Measurements from ENCODE around the gene EPN1.

Gene EPN1

DNA sequence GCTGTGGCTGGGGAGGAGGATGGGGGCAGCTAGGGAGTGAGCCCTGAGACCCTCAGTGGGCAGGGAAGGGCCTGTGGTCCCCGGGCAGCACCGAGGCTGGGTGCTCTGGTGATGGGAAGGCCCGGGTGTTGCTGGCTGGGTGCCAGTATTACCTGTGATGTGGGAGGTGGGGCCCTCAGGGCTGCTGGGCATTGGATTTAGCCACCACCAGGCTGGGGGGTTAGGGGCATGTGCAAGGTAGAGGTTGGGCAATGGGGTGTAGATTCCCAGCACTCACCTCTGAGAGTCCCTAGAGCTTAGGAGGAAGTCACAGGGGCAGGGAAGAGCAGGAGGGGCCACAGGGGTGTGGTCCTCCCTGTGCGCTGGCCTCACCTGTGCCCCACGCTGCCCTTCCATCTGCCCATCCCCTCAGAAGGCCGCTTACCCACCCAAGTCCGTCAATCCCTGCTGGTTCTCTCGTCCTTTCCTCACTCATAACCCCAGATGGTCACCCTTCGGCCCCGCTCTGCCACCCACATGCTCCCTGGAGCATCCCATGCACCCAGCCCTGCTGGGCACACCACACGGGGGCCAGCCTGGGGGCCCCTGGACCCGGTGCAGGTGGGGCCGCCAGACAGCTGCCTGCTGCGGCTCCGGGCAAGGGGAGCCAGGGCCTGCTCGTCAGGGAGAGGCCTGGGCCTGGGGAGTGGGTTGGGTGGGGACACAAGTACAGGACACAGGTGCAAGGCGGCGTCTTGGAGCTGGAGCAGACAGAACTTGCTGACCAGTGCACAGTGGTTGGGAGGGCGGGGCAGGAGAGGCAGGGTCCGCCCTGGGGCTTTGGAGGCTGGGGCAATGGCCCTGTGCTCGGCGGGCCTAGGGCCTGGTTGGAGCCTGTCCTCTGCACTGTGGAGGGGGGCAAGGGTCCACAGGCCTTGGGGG is 12.5 kb downstream of the EPN1 start:
- no peak for DNase-seq (ENCODE audit: low read depth in 2 of 2)
- no peak overlapping the region for H3K4me3 ChIP-seq (replicated peaks in 1 of 2; ENCODE audit: low read depth in 2 of 2, low read length in 2 of 2)
- TF ChIP-seq, protein P1, sequence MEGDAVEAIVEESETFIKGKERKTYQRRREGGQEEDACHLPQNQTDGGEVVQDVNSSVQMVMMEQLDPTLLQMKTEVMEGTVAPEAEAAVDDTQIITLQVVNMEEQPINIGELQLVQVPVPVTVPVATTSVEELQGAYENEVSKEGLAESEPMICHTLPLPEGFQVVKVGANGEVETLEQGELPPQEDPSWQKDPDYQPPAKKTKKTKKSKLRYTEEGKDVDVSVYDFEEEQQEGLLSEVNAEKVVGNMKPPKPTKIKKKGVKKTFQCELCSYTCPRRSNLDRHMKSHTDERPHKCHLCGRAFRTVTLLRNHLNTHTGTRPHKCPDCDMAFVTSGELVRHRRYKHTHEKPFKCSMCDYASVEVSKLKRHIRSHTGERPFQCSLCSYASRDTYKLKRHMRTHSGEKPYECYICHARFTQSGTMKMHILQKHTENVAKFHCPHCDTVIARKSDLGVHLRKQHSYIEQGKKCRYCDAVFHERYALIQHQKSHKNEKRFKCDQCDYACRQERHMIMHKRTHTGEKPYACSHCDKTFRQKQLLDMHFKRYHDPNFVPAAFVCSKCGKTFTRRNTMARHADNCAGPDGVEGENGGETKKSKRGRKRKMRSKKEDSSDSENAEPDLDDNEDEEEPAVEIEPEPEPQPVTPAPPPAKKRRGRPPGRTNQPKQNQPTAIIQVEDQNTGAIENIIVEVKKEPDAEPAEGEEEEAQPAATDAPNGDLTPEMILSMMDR (IDR thresholded peaks at IDR 0.05; ENCODE audit: low read depth, low read length) = no peak

DNA sequence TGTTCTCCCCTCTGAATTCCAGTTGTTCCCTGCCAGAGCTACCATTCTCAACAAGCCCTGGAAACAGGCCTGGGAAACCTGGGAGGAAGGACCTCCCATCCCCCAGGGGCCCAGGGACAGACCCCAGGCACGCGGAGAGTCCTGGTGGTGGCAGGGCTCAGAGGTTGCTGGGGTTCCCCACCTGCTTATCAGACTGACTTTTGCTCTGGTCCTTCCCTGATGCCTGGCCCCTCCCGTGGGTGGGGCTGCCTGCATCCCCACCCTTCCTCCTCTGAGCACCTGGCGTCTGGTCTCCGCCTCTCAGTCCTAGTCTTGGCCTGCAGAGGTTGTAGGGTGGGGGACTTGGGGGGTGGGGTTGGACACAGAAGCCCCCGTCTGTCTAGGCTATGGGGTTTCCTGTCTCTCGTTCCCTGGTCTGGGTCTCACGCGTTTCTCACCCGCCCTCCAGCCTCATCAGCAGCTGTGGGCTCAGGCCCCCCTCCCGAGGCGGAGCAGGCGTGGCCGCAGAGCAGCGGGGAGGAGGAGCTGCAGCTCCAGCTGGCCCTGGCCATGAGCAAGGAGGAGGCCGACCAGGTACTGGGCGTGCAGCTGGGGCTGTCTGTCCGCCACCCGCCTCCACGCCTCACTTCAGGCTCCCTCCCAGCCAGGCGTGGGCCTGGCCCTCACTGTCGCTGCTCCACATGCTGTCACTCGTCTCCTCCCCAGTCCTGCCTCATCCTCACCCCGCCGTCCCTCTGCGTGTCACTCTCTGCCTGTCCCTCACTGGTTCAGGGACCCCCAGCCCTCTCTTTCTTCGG is 13.6 kb downstream of the EPN1 start:
- TF ChIP-seq, protein P1 (IDR thresholded peaks at IDR 0.05; ENCODE audit: low read depth, low read length) = no peak
- DNase-seq (ENCODE audit: low read depth in 2 of 2) = no peak
- no peak overlapping the region for H3K4me3 ChIP-seq (replicated peaks in 1 of 2; ENCODE audit: low read depth in 2 of 2, low read length in 2 of 2)

DNA sequence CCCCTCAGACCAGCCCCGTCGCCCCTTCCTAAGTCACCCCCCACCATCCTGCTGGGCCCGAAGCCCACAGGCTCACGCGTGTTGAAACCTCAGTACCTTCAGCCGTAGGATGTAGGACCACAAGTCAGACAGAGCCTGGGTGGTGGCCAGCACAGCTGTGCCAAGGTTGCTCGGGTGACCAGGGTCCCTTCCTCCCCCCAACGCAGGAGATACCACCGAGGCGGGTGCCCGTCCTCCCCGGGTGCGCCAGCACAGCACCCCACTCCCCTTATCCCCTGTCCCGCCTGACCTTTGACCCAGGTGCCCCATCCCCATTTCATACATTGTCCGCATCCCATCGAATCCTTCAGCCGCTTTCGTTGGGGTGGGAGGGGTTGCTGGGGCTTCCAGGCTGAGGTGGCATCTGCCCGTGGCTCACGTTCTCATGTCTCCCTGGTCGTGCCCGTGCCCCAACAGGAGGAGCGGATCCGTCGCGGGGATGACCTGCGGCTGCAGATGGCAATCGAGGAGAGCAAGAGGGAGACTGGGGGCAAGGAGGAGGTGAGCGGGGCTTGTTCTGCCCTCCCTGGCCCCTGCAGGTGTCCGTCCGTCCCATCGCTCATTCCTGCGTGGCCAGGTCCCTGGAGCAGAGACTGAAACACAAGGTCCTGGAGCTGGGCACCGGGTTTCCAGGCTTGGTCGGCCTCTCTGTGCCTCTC is 14.5 kb downstream of the EPN1 start:
- no peak for DNase-seq (ENCODE audit: low read depth in 2 of 2)
- H3K4me3 ChIP-seq (replicated peaks in 1 of 2; ENCODE audit: low read depth in 2 of 2, low read length in 2 of 2) = no peak overlapping the region
- TF ChIP-seq, protein P1 (IDR thresholded peaks at IDR 0.05; ENCODE audit: low read depth, low read length) = no peak

DNA sequence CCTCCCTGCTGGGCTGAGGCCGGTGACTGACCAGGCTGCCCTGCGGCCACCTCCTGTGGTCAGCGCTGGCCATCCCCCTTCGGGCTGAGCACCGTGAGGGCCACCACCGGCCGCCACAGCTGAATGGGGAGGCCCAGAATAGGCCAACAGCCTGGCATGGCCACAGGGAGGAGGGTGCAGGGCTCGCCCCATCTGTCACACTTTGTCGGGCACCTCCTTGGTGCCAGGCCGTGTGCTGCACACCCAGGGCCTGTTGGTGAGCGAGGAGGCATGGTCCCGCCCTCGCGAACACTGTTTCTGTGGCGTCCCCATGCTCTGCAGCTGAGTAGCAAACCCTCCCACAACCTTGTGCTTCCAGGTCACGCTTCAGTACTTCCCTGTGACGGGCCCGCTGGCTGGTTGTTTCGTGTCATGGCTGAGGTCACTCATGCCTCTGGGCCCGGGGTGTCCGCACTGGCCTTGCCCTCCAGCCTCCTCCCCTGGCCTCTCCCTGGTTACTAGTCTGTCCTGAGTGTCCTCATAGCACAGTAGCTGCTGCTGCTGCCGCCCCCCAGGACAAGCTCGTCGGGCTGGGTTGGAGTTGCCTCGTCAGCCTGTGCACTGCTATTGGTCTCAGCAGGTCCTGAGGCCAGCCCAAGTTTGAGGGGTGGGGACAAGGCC is 15.2 kb downstream of the EPN1 start:
- DNase-seq (ENCODE audit: low read depth in 2 of 2) = no peak
- no peak overlapping the region for H3K4me3 ChIP-seq (replicated peaks in 1 of 2; ENCODE audit: low read depth in 2 of 2, low read length in 2 of 2)
- TF ChIP-seq, protein P1 (IDR thresholded peaks at IDR 0.05; ENCODE audit: low read depth, low read length) = no peak

DNA sequence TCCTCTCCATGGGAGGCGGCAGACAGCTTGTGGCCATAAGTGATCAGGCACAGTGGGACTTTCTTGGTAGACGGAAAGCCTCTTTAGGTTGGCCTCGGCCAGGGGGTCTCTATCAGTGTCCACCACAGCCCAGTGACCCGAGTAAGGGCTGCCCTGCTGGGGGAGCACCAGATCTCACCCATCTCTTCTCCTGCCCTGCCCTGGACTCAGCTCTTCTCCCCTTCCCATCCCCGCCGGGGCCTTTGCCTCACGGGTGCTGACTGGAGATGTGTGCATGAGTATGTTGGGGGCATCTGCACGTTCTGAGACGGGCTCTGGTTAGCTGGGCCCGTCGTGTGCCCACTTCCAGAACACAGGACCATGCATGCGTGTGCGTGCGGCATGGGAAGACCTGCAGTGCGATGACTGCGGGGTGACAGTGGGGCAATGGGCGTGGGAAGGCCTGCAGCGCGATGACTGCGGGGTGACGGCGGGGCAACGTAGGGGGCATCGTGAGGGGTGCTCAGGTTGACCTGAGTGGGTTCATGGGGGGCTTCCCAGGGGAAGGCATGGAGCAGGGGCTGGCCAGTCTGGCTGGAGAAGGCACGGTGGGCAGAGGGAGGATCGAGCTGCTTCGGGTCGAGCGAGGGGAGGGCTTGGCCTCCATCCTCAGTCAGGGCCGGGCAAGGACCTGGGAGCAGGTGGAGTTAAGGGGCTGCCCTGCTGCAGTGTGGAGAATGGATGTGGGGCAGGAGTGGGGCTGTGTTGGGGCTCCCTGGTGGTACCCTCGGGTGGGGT is 15.9 kb downstream of the EPN1 start:
- no peak for DNase-seq (ENCODE audit: low read depth in 2 of 2)
- TF ChIP-seq, protein P1 (IDR thresholded peaks at IDR 0.05; ENCODE audit: low read depth, low read length) = no peak
- H3K4me3 ChIP-seq (replicated peaks in 1 of 2; ENCODE audit: low read depth in 2 of 2, low read length in 2 of 2) = no peak overlapping the region
